NCI-H1105 treated with DMSO at 0.1 percent for 48 hours (cell line): ENCODE data around the gene SLC6A3.

Experiments
- DNase-seq: peaks from one replicate; lab custom pipeline; 2025; lab: John Stamatoyannopoulos, UW

Gene SLC6A3

GRCh38 chr5:1419476-1420210 lies 25.6 kb downstream of the SLC6A3 start:
- no peak for DNase-seq

GRCh38 chr5:1418921-1419280 lies 26.3 kb downstream of the SLC6A3 start:
- no peak for DNase-seq

GRCh38 chr5:1418238-1418920 lies 26.9 kb downstream of the SLC6A3 start:
- no peak for DNase-seq

GRCh38 chr5:1417586-1418225 lies 27.5 kb downstream of the SLC6A3 start:
- no peak for DNase-seq

GRCh38 chr5:1416856-1417469 lies 28.3 kb downstream of the SLC6A3 start:
- DNase-seq, result no peak

GRCh38 chr5:1415626-1416360 lies 29.4 kb downstream of the SLC6A3 start:
- DNase-seq, result no peak

- DNase-seq, result no peak
Measured at GRCh38 chr5:1415059-1415425, 30.2 kb downstream of the SLC6A3 start.

- DNase-seq, result no peak
Measured at GRCh38 chr5:1414311-1415058, 30.8 kb downstream of the SLC6A3 start.

GRCh38 chr5:1413611-1414241 lies 31.5 kb downstream of the SLC6A3 start:
- no peak for DNase-seq

GRCh38 chr5:1413211-1413610 lies 32.0 kb downstream of the SLC6A3 start:
- no peak for DNase-seq

GRCh38 chr5:1412621-1413020 lies 32.6 kb downstream of the SLC6A3 start:
- DNase-seq, result no peak

- DNase-seq, result no peak
Measured at GRCh38 chr5:1412163-1412562, 33.1 kb downstream of the SLC6A3 start.

- DNase-seq, result no peak
Measured at GRCh38 chr5:1411099-1411498, 34.1 kb downstream of the SLC6A3 start.

GRCh38 chr5:1410156-1411014 lies 34.9 kb downstream of the SLC6A3 start:
- no peak for DNase-seq

- DNase-seq, result no peak
Measured at GRCh38 chr5:1409381-1410110, 35.7 kb downstream of the SLC6A3 start.

GRCh38 chr5:1406681-1407640 lies 38.3 kb downstream of the SLC6A3 start:
- no peak for DNase-seq

- no peak for DNase-seq
Measured at GRCh38 chr5:1405539-1406530, 39.4 kb downstream of the SLC6A3 start.
